GM12874 (cell line): ENCODE measurements around the gene SOS2.

Experiments
- TF ChIP-seq, protein P1 (sequence below): IDR thresholded peaks from 2 replicates; pipeline ENCODE4 v1.5.1; 2011; ENCODE audit warnings: low read depth, mild to moderate bottlenecking, control low read depth, low read length, moderate library complexity; ENCODE audit not compliant: insufficient read depth

The SOS2 gene

DNA sequence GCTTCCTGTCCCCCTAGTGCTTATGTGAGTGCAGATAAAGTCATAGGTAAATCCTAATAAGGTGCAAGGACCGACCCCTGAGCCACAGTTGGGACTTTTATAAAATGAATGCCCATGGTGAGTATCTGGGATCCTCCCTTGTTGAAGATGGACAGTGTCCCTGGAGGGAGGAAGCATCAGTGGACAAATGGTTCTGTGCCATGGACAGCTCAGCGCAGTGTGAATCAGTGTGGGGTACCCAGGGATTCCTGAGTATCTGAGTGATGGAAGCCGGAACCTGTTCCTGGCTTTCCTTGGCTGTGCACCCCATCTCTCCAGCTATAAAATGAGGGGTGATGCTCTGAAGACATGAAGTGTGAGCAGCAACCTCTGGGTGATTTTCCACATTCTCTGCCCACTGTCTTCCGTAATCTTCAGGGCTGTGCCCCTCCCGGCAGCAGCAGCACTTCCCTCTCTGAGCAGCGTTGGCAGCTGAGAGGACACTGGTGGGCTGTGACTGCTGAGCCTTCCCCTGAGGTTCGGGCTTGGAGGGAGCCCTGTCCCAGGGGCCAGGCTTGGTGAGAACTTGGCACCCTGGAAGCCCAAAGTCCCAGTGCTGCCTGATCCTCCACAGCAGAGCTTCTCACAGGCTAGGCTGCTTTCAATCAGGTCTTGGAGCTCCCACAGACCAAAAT lies 140.0 kb downstream of the SOS2 start:
- TF ChIP-seq, protein P1, sequence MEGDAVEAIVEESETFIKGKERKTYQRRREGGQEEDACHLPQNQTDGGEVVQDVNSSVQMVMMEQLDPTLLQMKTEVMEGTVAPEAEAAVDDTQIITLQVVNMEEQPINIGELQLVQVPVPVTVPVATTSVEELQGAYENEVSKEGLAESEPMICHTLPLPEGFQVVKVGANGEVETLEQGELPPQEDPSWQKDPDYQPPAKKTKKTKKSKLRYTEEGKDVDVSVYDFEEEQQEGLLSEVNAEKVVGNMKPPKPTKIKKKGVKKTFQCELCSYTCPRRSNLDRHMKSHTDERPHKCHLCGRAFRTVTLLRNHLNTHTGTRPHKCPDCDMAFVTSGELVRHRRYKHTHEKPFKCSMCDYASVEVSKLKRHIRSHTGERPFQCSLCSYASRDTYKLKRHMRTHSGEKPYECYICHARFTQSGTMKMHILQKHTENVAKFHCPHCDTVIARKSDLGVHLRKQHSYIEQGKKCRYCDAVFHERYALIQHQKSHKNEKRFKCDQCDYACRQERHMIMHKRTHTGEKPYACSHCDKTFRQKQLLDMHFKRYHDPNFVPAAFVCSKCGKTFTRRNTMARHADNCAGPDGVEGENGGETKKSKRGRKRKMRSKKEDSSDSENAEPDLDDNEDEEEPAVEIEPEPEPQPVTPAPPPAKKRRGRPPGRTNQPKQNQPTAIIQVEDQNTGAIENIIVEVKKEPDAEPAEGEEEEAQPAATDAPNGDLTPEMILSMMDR = no peak

DNA sequence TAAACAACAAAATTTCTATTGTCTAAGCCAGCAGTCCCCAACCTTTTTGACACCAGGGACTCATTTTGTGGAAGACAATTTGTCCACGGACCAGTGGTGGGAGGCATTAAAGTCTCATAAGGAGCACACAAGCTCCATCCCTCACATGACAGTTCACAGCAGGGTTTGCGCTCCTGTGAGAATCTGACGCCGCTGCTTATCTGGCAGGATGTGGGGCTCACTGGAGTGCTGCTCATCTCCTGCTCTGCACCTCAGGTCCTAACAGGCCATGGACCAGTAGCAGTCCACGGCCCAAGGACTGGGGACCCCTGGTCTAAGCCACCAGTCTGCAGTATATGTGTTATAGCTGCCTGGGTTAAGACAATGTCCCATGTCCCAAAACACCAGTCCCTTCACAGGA lies 142.2 kb downstream of the SOS2 start:
- TF ChIP-seq, protein P1 = no peak

DNA sequence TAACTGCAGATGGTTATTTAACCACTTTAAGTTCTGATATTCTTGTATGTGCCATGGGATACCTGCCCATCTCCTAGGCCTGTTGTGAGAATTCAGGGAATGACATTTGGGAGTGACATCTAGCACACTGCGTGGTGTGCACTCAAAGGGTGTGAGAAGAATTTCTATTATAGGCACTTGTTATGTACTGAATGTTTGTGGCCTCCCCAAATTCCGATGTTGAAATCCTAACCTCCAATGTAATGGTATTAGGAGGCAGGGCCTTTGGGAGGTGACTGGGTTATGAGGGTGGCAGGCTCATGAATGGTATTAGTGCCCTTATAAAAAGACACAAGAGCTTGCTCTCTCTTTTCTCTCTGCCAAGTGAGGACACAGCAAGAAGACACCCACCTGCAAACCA lies 142.6 kb downstream of the SOS2 start:
- TF ChIP-seq, protein P1 = no peak

DNA sequence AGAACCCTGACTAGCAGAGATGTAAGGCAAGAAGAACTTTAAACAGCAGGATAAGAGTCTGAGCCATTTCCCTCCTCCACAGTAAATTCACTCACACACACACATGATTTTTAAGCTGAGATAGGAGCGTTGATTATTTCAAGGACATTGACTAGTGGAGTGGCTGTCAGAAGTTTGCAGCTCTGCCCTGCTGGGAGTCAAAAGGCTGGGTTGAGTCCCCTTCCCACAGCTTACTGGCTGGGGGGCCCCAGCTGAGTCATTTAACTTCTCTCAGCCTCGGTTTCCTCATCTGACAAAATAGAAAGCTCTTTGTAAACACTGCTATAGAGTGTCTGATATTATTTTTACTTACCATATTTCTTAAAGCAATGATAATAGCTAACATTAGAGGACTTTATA lies 143.3 kb downstream of the SOS2 start:
- TF ChIP-seq, protein P1 = no peak

DNA sequence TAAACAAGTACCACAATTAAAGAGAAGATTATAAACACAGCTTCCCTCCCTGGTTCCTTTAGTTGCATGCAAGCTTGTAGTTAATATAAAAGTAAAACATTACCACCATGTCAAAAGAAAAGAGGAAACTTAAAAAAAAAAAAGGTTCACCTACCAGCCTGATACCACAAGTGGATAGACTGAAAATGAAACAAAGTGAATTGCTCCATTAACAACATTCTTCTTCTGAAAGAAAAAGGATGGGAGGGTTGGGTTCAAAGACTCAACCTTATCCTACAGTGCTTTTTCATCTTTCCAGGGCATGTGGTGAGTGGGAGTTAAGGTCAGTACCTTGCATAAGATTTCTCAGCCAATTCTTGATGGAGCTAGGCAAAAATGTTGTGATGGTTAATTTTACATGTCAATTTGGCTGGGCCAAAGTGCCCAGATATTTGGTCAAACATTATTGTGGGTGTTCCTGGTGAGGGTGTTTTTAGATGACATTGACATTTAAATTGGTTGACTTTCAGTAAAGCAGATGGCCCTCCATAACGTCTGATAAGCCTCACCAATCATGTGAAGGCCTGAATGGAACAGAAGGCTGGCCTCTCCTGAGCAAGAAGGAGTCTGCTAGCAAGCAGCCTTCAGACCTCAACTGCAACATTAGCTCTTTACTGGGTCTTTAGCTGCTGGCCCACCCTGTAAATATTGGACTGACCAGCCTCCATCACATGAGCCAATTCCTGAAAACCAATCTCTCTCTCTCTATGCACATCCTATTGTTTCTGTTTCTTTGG lies 143.8 kb downstream of the SOS2 start:
- TF ChIP-seq, protein P1 = no peak

DNA sequence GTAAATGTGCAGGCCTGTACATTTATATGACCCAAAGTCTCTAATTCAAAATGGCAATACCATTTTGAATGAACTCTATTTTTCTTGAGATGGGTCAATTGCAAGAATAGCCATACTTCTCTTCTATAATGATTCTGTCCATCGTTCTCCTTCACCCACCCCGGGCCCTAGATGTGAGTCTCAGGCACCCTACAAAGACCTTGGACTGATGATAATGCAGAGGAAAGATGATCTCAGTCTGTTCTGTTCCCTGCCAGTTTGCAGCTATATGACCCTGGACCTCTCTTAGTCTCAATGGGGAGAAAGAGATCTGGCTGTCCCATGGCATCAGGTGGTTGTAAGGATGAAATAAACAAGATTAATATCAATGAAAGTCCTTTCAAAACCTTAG lies 145.1 kb downstream of the SOS2 start:
- TF ChIP-seq, protein P1 = no peak

DNA sequence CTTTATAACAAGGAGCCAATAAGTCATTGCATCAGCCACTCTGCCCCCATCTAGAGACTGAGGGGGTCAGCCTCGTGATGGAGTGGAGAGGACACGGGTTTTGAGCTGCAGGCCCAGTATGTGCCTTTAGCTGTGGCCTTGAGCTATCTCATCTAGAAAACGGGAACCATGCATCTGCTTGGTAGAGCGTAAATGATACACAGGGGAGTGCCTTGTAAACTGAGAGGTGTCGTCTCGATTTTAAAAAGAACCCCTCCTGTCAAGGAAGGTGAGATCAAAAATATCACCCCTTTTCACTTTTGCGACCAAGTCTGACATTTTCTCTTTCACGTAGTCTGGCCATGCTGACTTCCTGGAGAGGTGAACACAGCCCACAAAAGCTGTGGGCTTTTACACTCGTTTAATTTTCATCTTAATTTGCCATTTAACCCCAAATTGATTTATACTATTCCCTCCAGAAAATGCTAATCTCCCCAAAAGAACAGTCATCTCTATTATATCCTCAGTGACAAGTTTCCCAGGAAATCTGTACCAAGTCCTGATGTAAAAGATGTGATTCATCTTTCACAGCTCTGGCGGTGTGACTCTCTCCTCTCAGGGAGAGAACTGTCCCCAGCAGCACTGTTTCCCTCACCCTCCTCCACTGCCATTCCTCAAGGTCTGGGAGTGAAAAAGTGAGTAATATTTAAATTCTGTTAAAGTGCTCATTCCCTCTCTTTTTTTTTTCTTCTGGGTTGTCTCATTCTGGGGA lies 145.6 kb downstream of the SOS2 start:
- TF ChIP-seq, protein P1 = no peak
